ENCODE results near the gene PLA2G6. TPM values are rescaled to one million over a fixed set of nuclear protein-coding genes. Genes with fewer than 3 reads are reported as not detected.

Gene PLA2G6
- total RNA-seq, 1 experiment from 2014 or later, result 36.0 TPM

- no peak for TF ChIP-seq MAX (IDR thresholded peaks at IDR 0.05)
Observed at GRCh38 chr22:38226853-38227649, 45.4 kb upstream of the PLA2G6 start (continued).

- no peaks in the 10 kb centered on the region for H3K9me3 ChIP-seq (ENCODE audit: control insufficient read depth in 1 of 2, insufficient read depth in 1 of 2, low read depth in 1 of 2, low read length in 2 of 2)
- no peak overlapping the region for H2AFZ ChIP-seq (ENCODE audit: low read depth, low read length, poor library complexity, severe bottlenecking)
- RAD21 ChIA-PET (ENCODE audit: low non-redundant PET in 1 of 2, low total read pairs in 2 of 2, uncharacterized antibody in 2 of 2, unreplicated experiment in 2 of 2), result no interaction called here
- no peak overlapping the region for H3K4me3 ChIP-seq (replicated peaks in 1 of 2; ENCODE audit: low read depth in 1 of 2, low read length in 2 of 2)
- H3K27me3 ChIP-seq (ENCODE audit: insufficient read depth, low read length), result no peaks in the 10 kb centered on the region
- H3K4me2 ChIP-seq (ENCODE audit: low read length), result no peak overlapping the region
- no peaks in the 10 kb centered on the region for H3K9me2 ChIP-seq (ENCODE audit: insufficient read depth)
- no TSS peak for BruUV-seq (replicated peaks)
- POLR2A ChIA-PET, result no interaction called here
- ATAC-seq, result no peak
- no peak overlapping the region for H3K9ac ChIP-seq (ENCODE audit: low read length)
- peaks cover 5 to 6% of the 10 kb centered on the region in 2 experiments; a peak in 1 of 4 replicates for H3K36me3 ChIP-seq (ENCODE audit: control insufficient read depth in 1 of 2, insufficient read depth in 2 of 2, low read length in 2 of 2)
- H3K79me2 ChIP-seq (ENCODE audit: insufficient read depth, low read length), result no peaks in the 10 kb centered on the region
- no peak for DNase-seq (ENCODE audit: low read depth, low spot score)
- no peak overlapping the region for H3K27ac ChIP-seq (ENCODE audit: low read depth, low read length)
- no peaks in the 10 kb centered on the region for H4K20me1 ChIP-seq (ENCODE audit: insufficient read depth)
- CTCF ChIA-PET, result no interaction called here
- intact Hi-C loops (cut with micrococcal nuclease), result loop anchor here (10.0 kb wide), 1 partner anchor 109 kb away; the partner anchor contains the start of gene BAIAP2L2
- TF ChIP-seq SIN3A (IDR thresholded peaks at IDR 0.05; ENCODE audit: low read depth) (no peak), CTCF (IDR thresholded peaks at IDR 0.05 in 2 of 3, conservative IDR thresholded peaks at IDR 0.05 in 1 of 3; ENCODE audit: borderline replicate concordance in 1 of 3, insufficient read depth in 1 of 3, low read depth in 2 of 3, low read length in 2 of 3) (peak in 1 of 3 experiments; percentile 20; a peak in 2 of 6 replicates), EGR1 (IDR thresholded peaks at IDR 0.05; ENCODE audit: low read depth) (no peak), FOSL1 (IDR thresholded peaks at IDR 0.05; ENCODE audit: low read depth) (no peak), ZNF274 (IDR thresholded peaks at IDR 0.05; ENCODE audit: low read depth, low read length) (no peak), YY1 (IDR thresholded peaks at IDR 0.05; ENCODE audit: extremely low read depth, insufficient replicate concordance, low read depth, low read length) (no peak), CBX3 (IDR thresholded peaks at IDR 0.05; ENCODE audit: low read depth) (no peak)
- H3K4me1 ChIP-seq (ENCODE audit: control insufficient read depth in 1 of 2, insufficient read depth in 2 of 2, low read length in 2 of 2), result peaks cover 20 to 40% of the 10 kb centered on the region in 2 experiments
Observed at GRCh38 chr22:38223289-38223960, 41.8 kb upstream of the PLA2G6 start.
